A204.1 (cell line): ENCODE results near the gene ADCY6.

Experiments
- FAIRE-seq: peaks from 2 replicates; lab custom pipeline; 2012; peaks lifted over from hg19 to GRCh38; lab: Jason Lieb, UNC

ADCY6 gene

GRCh38 chr12:48788854-48789775, at the start of gene ADCY6:
ADCY6 (minus strand) TSS chr12:48789089; CDS start chr12:48783434, 5,655 bp downstream.
- FAIRE-seq = no peak

- FAIRE-seq = no peak
Measured at GRCh38 chr12:48838048-48838447, 49.2 kb upstream of the ADCY6 start.

GRCh38 chr12:48832321-48833060, 43.6 kb upstream of the ADCY6 start:
- FAIRE-seq = no peak

GRCh38 chr12:48831257-48831656, 42.4 kb upstream of the ADCY6 start:
- no peak for FAIRE-seq

GRCh38 chr12:48828841-48829575, 40.1 kb upstream of the ADCY6 start:
- FAIRE-seq = no peak

- FAIRE-seq = no peak
Measured at GRCh38 chr12:48828293-48828692, 39.4 kb upstream of the ADCY6 start.

GRCh38 chr12:48827513-48828096, 38.7 kb upstream of the ADCY6 start:
- FAIRE-seq = no peak

- FAIRE-seq = no peak
Measured at GRCh38 chr12:48827026-48827425, 38.1 kb upstream of the ADCY6 start.

- FAIRE-seq = no peak
Measured at GRCh38 chr12:48826209-48826855, 37.4 kb upstream of the ADCY6 start.

- no peak for FAIRE-seq
Measured at GRCh38 chr12:48824905-48825304, 36.0 kb upstream of the ADCY6 start.

GRCh38 chr12:48824112-48824511, 35.2 kb upstream of the ADCY6 start:
- FAIRE-seq = no peak

GRCh38 chr12:48823281-48823680, 34.4 kb upstream of the ADCY6 start:
- no peak for FAIRE-seq

GRCh38 chr12:48822711-48823110, 33.8 kb upstream of the ADCY6 start:
- FAIRE-seq = no peak

- FAIRE-seq = no peak
Measured at GRCh38 chr12:48822139-48822538, 33.2 kb upstream of the ADCY6 start.

GRCh38 chr12:48819986-48820725, 31.3 kb upstream of the ADCY6 start:
- no peak for FAIRE-seq

GRCh38 chr12:48818831-48819590, 30.1 kb upstream of the ADCY6 start:
- FAIRE-seq = no peak

GRCh38 chr12:48817873-48818830, 29.3 kb upstream of the ADCY6 start, which contains the start of gene CACNB3:
CACNB3 (plus strand) TSS chr12:48818496; CDS start chr12:48818930, 434 bp downstream.
- no peak for FAIRE-seq

GRCh38 chr12:48816143-48816854, 27.4 kb upstream of the ADCY6 start:
- FAIRE-seq = no peak
